ENCODE measurements around the gene OSBP2. TPM values are rescaled to one million over a fixed set of nuclear protein-coding genes. Genes with fewer than 3 reads are reported as not detected.
A peak's percentile ranks its signal among the peaks of the same experiment; 100 is the strongest.
"Not testable (repeated sequence)": the region's sequence is repeated elsewhere in the genome, so short reads cannot be mapped to it uniquely, and the experiment has no call there.

Gene OSBP2
- total RNA-seq, 4 donors from 2014 or later = 0.66 to 2.4 (median 1.6) TPM

DNA sequence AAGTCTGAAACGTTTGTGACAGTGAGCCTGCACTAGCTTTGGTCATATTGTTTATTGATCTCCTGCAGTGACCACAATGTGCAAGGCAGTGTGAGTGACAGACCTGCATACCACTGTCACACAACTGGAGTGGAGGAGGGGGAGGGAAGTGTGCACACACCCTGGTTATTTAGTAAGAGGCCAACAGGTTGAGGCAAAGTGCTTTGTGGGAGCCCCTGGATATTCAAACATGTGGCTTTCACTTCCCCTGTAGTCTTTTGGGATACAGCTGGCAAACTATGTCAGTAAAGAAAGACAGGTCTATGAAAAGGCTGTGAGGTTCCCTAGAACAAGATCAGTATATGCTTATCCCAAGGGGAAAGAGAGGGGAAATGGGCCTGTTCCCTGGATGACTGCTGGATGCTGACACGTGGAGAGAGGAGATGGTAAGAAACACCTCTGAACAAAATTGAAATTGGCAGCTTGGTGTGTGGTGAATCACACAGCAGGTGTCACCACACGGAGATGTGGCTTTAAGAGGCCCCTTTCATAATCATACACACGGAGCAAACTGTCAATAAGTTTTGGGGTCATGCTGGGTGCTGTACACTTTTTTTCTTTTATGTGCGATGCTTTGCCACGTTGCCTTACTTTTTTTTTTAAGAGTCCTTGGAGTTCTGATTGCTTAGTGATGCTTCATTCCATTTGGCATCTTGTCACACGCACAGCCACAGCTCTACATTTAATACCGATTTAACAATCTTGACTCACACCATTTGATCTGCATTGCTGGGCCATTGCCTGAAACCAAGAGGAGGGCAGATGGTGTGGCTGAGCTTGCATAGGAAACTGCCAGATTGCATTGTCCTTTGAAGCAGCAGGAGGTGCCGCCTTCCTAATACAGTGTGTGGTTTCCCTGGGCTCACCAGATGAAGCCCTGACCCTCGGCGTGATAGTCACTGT, 11.3 kb downstream of the OSBP2 start:
- H3K4me3 ChIP-seq = no peak overlapping the region
- DNase-seq (ENCODE audit: low spot score in 2 of 2) = no peak
- TF ChIP-seq, protein P1, sequence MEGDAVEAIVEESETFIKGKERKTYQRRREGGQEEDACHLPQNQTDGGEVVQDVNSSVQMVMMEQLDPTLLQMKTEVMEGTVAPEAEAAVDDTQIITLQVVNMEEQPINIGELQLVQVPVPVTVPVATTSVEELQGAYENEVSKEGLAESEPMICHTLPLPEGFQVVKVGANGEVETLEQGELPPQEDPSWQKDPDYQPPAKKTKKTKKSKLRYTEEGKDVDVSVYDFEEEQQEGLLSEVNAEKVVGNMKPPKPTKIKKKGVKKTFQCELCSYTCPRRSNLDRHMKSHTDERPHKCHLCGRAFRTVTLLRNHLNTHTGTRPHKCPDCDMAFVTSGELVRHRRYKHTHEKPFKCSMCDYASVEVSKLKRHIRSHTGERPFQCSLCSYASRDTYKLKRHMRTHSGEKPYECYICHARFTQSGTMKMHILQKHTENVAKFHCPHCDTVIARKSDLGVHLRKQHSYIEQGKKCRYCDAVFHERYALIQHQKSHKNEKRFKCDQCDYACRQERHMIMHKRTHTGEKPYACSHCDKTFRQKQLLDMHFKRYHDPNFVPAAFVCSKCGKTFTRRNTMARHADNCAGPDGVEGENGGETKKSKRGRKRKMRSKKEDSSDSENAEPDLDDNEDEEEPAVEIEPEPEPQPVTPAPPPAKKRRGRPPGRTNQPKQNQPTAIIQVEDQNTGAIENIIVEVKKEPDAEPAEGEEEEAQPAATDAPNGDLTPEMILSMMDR (IDR thresholded peaks at IDR 0.05) = no peak
- TF ChIP-seq POLR2A (IDR thresholded peaks at IDR 0.05) (no peak), EP300 (IDR thresholded peaks at IDR 0.05) (no peak)
- no peak overlapping the region for H3K27ac ChIP-seq
- no peaks in the 10 kb centered on the region for H3K27me3 ChIP-seq
- no peaks in the 10 kb centered on the region for H3K4me1 ChIP-seq
- H3K9me3 ChIP-seq = peaks cover 0 to 6% (median 0%) of the 10 kb centered on the region in 4 donors
- WGBS, 2 donors = 54 to 61% methylated on average over 11 of the region's 11 CpGs
- H3K36me3 ChIP-seq = no peaks in the 10 kb centered on the region

GRCh38 chr22:30709980-30710379, 15.3 kb downstream of the OSBP2 start:
- 86 to 89% methylated on average over 6 of the region's 6 CpGs for WGBS, 2 donors
- not testable (repeated sequence) for H3K4me3 ChIP-seq

DNA sequence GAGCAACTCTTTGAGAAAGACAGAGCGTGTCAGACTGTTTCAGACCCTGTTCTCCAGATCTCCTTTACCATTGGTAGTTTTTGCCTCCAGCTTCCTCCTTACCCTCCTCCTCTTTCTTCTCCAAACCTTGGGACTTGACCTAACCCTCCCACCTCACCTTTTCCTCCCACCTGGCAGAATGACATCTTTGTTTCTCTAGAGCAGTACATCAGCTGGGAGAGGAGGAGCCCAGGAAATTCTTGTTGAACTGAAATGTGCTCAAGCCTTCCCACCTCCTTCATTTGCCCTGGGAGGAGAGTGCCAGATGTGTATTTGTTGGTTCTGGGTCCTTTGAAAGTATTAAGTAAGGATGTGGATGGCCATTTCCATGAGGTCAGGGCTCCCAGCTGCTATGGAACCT, 17.4 kb downstream of the OSBP2 start:
- WGBS, 2 donors = 94 to 100% methylated on average over 1 of the region's 1 CpG
- Histone ChIP-seq H3K27me3 (no peaks in the 10 kb centered on the region), H3K9me3 (peaks cover 0 to 6% (median 0%) of the 10 kb centered on the region in 4 donors), H3K4me1 (no peaks in the 10 kb centered on the region), H3K4me3 (no peak overlapping the region), H3K36me3 (no peaks in the 10 kb centered on the region), H3K27ac (no peak overlapping the region)
- DNase-seq (ENCODE audit: low spot score in 2 of 2) = no peak
- TF ChIP-seq, protein P1 (IDR thresholded peaks at IDR 0.05) = no peak
- TF ChIP-seq POLR2A (IDR thresholded peaks at IDR 0.05) = no peak
- no peak for TF ChIP-seq EP300 (IDR thresholded peaks at IDR 0.05)

More at GRCh38 chr22:30709980-30710379, 15.3 kb downstream of the OSBP2 start:
- not testable (repeated sequence) for H3K27me3 ChIP-seq; H3K4me1 ChIP-seq; DNase-seq (ENCODE audit: low spot score in 2 of 2); H3K9me3 ChIP-seq; H3K27ac ChIP-seq; H3K36me3 ChIP-seq

DNA sequence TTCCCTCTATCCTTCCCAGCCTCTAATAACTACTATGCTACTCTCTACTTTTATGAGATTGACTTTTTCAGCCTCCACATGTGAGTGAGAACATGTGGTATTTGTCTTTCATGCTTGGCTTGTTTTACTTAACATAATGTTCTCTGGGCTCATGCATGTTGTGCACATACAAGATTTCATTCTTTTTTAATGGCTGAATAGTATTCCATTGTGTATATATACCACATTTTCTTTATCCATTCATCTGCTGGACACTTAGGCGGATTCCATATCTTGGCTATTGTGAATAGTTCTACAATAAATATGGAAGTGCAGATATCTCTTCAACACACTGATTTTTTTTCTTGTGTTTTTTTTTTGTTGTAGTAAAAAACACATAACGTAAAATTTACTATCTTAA, 19.4 kb downstream of the OSBP2 start:
- Histone ChIP-seq H3K36me3 (no peaks in the 10 kb centered on the region), H3K9me3 (peaks cover 0 to 5% (median 0%) of the 10 kb centered on the region in 4 donors), H3K4me3 (no peak overlapping the region), H3K27ac (no peak overlapping the region), H3K27me3 (no peaks in the 10 kb centered on the region), H3K4me1 (peaks cover 0 to 4% (median 0%) of the 10 kb centered on the region in 4 donors)
- TF ChIP-seq POLR2A (IDR thresholded peaks at IDR 0.05) (no peak), EP300 (IDR thresholded peaks at IDR 0.05) (no peak)
- TF ChIP-seq, protein P1 (IDR thresholded peaks at IDR 0.05) = no peak
- 98% methylated on average over 2 of the region's 2 CpGs for WGBS, 2 donors
- no peak for DNase-seq (ENCODE audit: low spot score in 2 of 2)

DNA sequence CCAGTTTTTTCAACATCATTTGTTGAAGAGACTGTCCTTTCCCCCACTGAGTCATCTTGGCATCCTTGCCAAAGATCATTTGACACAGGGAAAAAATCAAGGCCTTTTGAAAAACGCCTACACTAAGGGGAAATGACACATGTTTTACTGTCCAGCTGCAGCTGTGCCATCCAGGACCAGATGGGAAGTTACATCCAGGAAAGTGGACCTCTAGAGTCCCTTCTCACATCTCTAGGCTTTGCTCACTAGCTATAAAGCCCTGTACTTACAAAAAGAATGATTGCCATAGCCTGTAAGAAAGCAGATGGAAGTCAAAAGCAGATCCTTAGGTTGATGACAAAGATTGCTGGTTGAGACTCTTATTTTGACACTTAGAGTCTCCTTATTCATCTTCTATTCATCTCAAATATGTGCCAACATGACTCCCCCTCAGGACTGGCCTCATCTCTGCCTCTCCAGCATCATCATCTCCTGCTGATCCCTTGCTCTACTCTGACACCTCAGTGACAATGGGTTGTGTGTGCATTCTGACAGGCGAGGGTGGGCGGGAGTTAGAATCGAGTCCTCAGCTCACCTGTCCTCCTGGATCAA, 22.8 kb downstream of the OSBP2 start:
- DNase-seq (ENCODE audit: low spot score in 2 of 2) = no peak
- no peaks in the 10 kb centered on the region for H3K36me3 ChIP-seq
- H3K4me3 ChIP-seq = no peak overlapping the region
- no peak overlapping the region for H3K27ac ChIP-seq
- H3K27me3 ChIP-seq = no peaks in the 10 kb centered on the region
- WGBS, 2 donors = 43 to 52% methylated on average over 4 of the region's 4 CpGs
- TF ChIP-seq POLR2A (IDR thresholded peaks at IDR 0.05) = no peak
- TF ChIP-seq, protein P1 (IDR thresholded peaks at IDR 0.05) = no peak
- peak in 1 of 2 donors; percentile 6 for TF ChIP-seq EP300 (IDR thresholded peaks at IDR 0.05)
- H3K4me1 ChIP-seq = peaks cover 0 to 4% (median 0%) of the 10 kb centered on the region in 4 donors
- no peaks in the 10 kb centered on the region for H3K9me3 ChIP-seq

Data from tibial nerve (tissue), 4 donors.